Sciatic nerve (tissue), 2 donors: ENCODE results near the gene IHH. TPM values are rescaled to one million over a fixed set of nuclear protein-coding genes. Genes with fewer than 3 reads are reported as not detected.
A peak's percentile ranks its signal among the peaks of the same experiment; 100 is the strongest.

Experiments used
- ATAC-seq: fragments of 200-7000 bp; cut with Tn5 transposase; one replicate; pipeline ENCODE4 v1.9.1; 2020; ENCODE audit warnings: mild to moderate bottlenecking, moderate library complexity
- DNase-seq: peaks from one replicate; pipeline ENCODE4 v3.0.0-alpha.2; 2020; ENCODE audit warnings: low spot score
- intact Hi-C: fragments of 100-400 bp; cut with DNase I; formaldehyde crosslinking; loops from one replicate; pipeline ENCODE4 v1.14.2; 2022
- total RNA-seq: library from RNA; stranded (reverse); fragmentation: NEBNext Ultra II Directional; extraction: Animal tissue kit (Norgen Biotek cat#: 25700); gene quantifications from one replicate; pipeline ENCODE4 v1.2.1, GENCODE V29; 2021
- donor health status: DM: no; HTN: no; CAD: no.
- donor health status: DM: no; HTN: no; CAD: no.

IHH gene
- total RNA-seq, 1 donor from 2014 or later = 0.22 TPM

DNA sequence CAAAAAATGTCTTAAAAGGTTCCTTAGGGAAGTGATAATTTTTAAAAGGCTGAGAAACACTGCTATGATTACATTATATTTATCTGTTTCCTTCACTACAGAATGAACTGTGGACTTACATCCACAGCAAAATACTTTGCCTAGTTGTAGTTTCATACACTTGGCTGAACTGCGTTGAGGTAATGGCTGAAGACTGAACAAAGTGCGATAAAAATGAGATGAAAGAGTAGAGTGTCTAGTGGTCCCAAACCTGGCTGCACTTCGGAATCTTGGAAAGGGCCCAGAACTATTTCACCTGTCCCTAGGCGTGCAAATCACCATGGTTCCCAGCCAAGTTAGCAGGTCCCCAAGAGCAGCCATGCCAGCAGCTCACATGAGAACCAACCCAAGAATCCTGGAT lies 18.2 kb upstream of the IHH start:
- DNase-seq (no peak), ATAC-seq (no peak)
- intact Hi-C loops = no loop called here

DNA sequence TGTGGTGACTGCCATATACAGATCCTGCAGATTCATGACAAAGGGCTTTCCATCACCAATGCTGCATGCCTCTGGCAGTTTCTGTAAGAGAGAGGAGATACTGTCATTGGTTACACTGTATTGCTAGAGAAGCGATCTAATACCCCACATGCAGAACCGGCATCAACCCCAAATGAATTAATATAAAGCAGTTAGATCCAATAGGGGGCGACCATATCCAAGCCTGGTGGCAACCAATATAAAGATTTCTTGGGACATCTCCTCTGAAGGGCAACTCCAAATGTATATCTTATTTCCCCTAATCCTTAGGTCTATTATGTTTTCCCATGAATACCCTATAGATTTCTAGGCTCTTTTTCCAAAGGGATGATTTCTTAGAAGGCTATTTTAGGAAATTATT lies 17.4 kb upstream of the IHH start:
- no peak for DNase-seq
- intact Hi-C loops = no loop called here
- ATAC-seq = no peak

DNA sequence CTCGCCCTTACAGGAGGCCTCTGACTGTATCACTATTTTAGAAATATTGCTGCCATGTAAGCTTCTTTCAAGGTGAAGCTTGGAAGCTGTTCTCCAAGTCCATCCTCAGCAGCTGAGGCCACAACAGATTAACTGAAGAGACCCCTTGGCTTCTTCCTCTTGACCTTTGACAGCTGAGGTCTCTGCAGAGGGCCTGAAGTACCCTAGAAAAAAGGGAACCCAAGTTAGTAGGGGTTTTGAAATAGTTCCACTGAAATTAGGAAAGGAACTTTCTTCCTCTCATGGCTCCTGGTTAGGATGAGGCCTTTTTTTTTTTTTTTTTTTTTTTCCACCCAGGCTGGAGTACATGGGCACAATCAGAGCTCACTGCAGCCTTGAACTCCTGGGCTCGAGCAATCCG lies 15.5 kb upstream of the IHH start:
- DNase-seq = no peak
- intact Hi-C loops = no loop called here
- no peak for ATAC-seq

DNA sequence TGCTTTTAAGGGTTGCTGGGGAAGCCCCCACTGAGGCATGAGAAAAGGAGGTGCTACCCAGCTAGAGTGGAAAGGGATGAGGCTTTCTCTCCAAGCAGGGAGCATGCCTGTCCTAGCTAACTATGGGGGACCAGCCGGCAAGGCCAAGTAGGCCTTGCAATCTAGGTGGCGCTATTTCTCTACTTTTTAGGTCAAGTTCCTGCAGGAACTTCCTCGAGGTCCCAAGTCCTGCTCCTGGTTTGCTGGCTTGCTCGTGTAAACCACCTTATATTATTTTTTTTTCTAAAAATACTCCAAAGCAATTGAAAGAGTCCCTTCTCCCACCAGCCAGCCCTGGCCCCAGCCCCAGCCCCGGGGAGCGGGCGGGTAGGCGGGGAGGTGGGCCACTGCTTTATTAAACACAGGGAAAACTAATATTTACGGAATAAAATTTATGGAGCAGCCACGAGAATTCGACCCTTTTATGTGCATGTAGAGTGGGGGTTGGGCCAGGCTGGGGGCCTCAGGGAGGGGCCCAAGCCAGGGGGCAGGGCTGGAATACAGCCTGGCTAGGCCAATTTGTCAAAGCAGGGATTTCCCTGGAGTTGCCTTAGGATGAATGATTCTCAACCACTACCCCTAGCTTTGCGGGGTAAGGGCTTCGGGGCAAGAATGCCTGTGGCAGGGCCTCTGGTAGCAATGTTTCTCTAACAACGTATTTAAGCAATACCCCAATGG lies 12.8 kb upstream of the IHH start:
- intact Hi-C loops = no loop called here
- ATAC-seq (no peak), DNase-seq (no peak)

DNA sequence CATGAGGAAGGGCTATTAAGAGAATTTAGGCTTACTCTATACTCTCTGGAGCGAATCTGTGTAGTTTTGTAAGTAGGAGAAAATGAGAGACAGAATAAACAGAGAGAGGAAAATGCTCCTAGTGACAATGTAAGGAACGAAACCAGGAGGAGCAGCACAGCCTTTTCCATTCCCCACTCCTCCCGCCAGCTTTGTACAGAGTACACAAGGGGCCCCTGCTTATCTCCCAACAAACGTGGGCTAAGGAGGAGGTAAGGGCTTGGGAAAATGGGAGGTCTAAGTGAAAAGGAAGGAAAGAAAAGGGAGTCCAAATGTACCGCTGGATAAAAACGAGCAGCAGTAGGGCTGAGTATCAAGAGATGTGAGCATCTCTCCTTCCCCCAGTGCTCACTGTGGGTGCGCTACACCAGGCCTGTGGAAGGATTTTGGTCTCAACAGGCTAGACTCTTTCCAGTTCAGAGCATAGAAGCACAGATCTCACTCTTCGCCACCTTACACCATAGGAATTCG lies 12.1 kb upstream of the IHH start:
- ATAC-seq (no peak), DNase-seq (no peak)
- intact Hi-C loops = no loop called here

DNA sequence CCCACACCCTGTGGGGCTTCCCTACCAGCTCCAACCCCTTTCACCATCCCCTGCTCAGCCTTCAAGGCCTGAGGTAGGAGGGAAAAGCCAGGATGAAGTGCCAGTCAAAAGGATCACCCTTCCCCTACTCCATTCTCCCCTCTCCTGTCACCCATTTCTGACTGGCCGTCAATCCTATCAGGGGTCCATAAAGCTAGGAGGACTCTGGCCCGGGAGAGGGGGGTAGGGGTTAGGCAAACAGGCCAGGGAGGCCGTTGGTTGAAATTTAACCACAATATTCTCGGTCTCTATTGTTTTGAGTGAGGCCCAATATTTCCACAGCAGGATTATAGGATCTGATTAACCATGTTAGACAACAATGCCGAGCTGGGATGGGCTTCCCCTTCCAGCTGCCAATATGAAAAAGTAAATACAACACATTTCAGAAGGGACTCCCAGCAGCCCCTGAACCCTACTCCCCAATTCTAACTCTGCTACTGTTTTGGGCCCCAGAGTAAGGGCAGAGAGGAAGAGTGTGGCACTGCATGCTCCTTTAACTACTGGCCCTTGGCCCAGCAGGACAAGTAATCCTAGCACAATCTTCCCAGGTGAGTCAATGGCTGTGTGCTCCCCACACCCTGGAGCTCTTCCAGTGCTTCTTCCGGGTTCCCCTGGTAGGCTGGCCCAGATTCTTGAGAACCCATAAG lies 10.6 kb upstream of the IHH start:
- DNase-seq = no peak
- intact Hi-C loops = no loop called here
- no peak for ATAC-seq

DNA sequence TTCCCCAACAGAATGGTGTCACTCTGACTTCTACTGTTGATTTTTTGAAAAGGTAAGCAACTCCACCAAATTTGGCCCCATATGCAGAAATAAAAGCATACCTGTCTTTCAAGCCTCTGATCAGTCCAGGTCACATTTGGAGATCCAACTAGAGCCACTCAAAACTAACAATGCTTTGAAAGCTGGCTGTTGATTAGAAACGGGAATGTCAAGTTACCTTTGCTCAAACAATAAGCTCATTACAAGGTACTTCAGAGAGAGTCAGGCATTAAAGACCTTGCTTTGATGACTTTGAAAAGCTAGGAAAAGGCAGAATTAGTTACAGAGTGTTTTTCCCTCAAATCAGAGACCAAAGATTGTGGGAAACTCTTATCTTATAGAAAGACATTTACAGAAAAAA lies 4.8 kb upstream of the IHH start:
- intact Hi-C loops = no loop called here
- ATAC-seq = no peak
- no peak for DNase-seq

DNA sequence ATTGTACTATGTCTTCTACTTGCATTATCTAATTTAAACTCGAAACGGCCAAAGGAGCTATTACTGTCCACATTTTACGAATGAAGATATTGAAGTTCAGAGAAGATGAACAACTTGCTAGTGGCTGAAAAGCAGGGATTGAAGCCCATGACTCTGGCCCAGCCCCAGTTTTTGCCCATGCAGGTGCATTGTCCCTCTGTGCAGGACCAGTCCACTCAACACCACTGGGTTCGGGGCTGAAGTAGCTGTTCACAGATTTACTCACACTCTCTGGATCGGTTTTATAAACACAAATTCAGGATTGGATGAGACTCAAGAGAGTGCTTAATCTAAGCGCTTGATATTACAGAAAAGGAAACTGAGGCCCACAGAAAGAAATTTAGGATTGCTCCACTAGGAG lies 1.4 kb upstream of the IHH start:
- ATAC-seq (no peak), DNase-seq (no peak)
- intact Hi-C loops = no loop called here

DNA sequence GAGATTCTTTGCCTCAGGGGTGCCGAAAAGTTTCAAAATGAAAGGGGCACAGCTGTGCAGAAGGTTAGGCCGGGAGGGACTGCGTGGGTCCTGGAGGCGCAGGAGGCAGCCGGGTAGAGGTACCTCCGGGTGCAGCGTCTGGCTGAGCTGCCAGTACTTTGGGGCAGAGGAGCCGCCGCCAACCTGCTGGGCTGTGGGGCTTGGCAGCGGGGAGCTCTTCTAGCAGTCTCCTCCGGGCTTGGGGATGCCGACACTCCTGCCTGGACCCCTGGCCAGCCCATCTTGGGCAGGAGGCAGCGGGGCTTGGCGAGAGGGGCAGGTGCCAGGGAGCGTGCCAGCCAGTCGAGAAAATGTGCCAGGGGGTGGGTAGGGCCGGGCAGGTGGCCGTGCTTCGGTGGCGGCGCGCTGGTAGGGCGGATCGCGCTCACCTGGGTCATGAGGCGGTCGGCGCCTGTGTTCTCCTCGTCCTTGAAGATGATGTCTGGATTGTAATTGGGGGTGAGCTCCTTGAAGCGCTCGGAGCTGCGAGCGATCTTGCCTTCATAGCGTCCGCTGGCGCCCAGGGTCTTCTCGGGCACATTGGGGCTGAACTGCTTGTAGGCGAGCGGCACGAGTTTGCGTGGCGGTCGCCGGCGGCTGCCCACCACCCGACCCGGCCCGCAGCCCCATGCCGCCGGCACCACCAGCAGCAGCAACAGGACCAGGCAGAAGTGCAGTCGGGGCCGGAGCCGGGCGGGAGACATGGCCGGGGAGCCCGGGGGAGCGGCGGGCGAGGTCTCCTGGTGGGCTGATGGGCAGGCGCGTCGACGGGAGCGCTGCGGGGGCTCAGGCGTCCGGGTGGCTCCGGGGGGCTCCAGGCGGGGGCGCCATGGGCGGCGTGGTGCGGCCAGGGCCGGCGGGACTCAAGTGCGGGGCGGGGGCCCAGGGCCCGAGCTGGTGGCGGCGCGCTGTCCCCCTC lies 717 bp downstream of the IHH start:
- DNase-seq = no peak
- no peak for ATAC-seq
- intact Hi-C loops = no loop called here

DNA sequence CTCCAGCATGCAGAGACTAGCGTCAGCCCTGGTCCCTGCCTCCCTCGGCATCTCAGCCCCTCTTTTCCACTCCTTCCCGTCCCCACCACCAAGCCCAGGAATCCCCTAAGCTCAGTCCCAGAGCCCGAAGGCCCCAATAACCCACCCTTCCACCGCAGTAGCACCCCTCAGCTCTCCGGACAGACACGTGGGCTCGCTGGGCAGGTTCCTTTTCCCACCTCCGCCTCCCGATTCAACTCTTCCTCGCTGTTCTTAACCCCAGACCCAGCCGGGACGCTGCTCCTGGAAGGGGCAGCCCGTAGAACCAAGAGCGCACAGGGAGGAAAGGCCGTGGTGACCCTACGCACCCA lies 1.4 kb downstream of the IHH start:
- DNase-seq = no peak
- ATAC-seq = no peak
- intact Hi-C loops = no loop called here

DNA sequence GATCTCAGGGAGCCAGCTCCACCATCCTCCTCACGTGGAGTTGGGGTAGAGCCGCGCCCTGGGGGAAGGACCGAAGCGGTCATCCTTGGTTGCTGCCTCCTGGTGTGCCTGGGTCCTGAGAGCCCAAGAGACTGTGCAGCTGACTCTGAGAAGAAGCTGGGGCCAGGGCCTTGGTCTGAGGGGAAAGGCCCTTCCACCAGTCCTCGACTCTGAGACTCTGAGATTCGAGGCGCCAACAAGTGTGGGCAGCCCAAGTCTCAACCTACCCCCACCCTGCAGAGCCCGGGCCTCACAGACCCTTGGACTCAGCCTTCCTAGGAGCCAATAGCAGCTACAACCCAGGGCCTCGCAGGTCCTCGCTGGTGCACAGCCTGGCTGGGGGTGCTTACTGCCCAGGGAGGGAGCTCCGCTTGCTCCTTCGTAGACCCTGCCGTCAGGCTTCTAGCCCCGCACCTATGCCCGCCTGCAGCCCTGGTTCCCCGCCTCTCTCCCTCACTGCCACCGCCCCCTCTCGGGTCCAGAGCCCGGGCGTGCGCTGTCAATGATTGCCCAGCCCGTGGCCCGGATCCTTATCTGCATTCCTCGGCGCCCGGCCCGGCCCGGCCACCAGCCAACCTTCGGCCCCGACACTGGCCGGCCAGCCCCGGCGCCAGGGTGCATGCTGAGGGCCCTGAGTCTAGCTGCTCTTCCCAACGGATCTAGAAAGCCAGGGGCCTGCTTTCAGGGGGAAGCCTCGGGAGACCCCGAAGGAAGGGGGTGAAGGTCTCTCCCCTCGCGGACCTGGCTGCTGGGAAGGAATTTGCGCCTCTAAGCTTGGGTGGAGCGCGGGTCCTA lies 2.0 kb downstream of the IHH start:
- peak; percentile 19 for ATAC-seq

DNA sequence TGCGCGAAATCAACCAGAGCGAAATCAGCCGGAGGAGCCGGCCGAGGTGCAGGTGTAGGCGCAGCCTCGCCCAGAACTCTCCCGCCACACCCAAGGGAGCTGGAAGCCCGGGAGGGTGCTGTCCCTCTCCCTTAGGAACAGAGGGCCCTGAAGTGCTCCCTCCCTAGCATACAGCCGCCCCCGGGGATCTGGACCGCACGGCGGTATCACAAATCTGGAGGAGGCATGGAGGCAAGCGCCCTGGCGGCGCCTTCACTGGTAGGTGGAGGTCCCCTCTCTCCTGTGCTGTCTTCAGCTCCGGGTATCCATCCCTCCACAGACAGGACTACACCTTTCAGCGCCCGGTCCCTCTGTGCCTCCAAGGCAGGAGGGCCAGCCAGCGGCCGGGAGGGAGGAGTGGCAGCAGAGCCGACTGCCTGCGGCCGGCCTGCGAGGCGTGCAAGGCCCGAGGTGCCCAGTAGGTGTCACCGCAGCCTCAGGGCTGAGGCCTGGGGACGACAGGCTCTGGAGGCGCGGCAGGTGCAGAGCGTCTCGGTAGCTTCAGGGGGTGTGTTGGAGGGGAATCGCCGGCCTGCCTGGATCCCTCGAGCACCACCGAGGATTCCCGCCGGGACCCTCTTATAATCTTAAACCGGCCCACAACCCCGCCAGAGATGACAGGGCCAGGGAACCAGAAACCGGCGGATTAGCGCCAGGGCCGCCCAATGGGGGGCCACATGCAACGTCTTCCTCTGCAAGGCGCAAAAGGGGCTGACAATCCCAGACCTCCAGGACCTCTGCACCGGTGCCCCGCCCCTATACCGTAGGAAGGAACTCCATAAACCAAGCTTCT lies 2.8 kb downstream of the IHH start:
- intact Hi-C loops = no loop called here
- ATAC-seq (peak; percentile 93), DNase-seq (peak; percentile 85)

More for the DNA sequence above, 2.0 kb downstream of the IHH start:
- DNase-seq = no peak
- intact Hi-C loops = no loop called here

DNA sequence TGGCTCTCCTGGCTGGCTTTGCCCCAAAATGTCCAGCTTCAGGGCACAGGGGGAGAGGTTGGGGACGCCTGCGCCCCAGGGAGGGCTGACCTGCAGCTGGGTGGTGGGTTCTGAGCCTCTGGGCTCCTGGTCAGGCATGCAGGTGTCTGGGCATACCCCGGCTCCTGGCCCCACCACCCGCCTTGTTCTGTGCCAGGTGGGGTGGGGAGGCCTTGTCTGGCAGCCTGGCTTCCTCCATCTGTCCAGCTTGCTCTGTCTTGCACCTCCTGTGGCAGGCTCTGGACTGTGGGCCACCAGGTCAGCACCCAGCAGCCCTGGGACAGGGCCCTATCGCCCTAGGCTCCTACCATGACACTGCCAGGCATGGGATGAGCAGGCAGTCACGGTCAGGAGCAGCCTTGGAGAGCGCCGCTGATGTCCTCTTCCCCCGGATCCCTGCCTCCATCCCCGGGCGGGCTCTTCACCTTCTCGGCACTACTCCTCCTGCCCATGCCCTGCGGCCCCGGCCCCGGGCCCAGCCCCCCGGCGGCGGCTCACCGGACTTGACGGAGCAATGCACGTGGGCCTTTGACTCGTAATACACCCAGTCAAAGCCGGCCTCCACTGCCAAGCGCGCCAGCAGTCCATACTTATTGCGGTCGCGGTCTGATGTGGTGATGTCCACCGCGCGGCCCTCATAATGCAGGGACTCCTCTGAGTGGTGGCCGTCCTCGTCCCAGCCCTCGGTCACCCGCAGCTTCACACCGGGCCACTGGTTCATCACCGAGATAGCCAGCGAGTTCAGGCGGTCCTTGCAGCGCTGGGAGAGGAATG lies 3.6 kb downstream of the IHH start:
- DNase-seq (no peak), ATAC-seq (peak; percentile 5)
- intact Hi-C loops = no loop called here

DNA sequence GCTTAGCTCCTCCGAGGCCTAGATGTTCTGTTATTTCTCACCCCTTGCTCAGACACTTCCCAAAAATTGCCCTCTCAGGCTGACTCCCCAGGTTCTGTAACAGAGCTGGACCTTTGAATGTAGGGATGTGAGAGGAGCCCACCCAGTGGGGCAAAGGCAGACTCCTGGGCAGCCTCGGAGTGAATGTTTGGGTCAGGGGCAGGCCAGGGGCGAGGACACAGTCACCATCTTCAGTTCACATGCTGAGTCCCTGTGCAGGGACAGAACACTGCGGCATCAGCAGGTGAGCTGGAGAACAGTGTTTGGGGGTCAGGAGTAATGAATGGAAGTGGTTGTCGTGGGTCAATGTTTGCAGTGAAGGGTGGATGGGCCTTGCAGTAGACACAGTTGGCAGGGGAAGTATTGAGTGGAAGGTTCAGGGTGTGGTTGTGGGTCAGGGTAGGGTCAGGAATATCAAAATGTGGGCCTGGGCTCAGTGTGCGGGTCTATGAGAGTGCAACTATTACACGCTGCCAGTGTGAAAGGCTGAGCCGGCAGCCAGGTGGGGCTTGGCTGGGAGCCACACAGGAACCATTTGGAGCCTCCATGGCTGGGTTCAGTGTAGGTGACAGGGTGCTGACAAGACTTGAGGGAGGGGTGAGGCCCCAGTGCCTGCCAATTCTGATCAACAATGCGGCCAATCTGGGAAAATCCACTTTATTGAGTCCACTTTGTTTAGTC lies 4.4 kb downstream of the IHH start:
- DNase-seq (no peak), ATAC-seq (no peak)
- intact Hi-C loops = no loop called here

DNA sequence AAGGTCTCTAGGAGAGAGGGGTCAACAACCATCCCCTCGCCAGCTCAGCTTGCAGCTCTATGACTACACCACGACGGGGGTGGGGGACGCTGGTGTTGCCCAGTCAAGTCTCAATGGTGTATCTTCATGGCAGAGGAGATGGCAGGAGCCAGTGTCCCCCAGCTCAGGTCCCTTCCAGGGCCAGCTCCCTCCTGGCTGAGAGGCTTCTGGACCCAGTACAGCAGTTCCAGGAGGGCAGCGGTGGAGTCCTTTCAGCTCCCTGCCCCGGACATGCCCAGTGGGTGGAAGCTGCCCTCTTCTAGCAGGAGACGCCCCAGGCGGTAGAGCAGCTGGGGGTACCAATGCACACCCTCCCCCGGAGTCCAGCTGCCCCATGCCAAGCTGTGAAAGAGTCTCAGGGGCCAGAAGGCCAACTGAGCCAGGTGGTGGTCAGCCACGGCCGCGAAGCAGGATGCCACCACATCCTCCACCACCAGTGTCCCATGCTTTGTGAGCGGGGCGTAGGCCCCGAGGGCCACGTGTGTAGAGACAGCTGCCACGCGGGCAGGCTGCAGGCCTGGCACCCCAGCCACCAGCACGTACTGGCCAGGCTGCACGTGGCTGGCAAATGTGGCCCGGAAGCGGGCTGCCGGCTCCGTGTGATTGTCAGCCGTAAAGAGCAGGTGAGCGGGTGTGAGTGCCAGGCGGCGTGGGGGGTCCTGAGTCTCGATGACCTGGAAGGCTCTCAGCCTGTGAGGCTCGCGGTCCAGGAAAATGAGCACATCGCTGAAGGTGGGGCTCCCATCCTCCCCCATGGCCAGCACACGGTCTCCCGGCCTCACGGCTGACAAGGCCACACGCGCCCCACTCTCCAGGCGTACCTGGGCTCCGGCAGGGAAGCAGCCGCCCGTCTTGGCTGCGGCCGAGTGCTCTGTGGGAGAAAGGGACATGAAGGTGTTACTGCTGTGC lies 5.5 kb downstream of the IHH start:
- DNase-seq (no peak), ATAC-seq (no peak)
- intact Hi-C loops = no loop called here

DNA sequence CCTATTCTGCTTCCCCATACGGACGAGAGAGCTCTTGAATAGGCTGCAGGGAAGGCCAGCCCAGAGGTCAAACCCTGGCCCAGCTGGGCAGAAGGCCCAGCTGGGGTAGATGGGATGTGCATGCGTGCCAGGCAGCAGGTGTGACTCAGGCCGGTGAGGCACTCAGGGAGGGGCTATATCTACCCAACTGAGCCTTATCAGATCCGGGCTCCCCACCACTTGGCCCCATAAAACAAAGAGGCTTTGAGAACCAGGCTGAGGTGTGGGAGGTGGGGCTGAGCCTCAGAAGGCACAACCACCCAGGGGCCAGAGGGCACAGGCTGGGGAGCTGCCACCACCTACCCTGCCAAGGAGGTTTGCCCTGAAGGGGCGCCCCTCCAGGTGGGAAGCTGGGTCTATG lies 11.4 kb downstream of the IHH start:
- intact Hi-C loops = no loop called here
- ATAC-seq (no peak), DNase-seq (no peak)
